ENCODE measurements around the gene RASL11A.
"Not testable (repeated sequence)": the region's sequence is repeated elsewhere in the genome, so short reads cannot be mapped to it uniquely, and the experiment has no call there.

The RASL11A gene

GRCh38 chr13:27302643-27303262, 32.1 kb downstream of the RASL11A start:
- peak; percentile 25 for DNase-seq

GRCh38 chr13:27304099-27304498, 33.5 kb downstream of the RASL11A start:
- DNase-seq: no peak

- no peak for DNase-seq
These were observed 34.0 kb downstream of the RASL11A start for GRCh38 chr13:27304611-27305010.

- no peak for DNase-seq
These were observed 35.7 kb downstream of the RASL11A start for GRCh38 chr13:27306364-27306763.

- DNase-seq: no peak
These were observed 38.3 kb downstream of the RASL11A start for GRCh38 chr13:27308941-27309340.

GRCh38 chr13:27309401-27309958, 38.9 kb downstream of the RASL11A start:
- DNase-seq: no peak

GRCh38 chr13:27309967-27310598, 39.5 kb downstream of the RASL11A start:
- no peak for DNase-seq

- DNase-seq: peak; percentile 8
These were observed 40.3 kb downstream of the RASL11A start for GRCh38 chr13:27310946-27311345.

- no peak for DNase-seq
These were observed 41.0 kb downstream of the RASL11A start for GRCh38 chr13:27311518-27312210.

- no peak for DNase-seq
These were observed 43.1 kb downstream of the RASL11A start for GRCh38 chr13:27313770-27314169.

- no peak for DNase-seq
These were observed 48.8 kb downstream of the RASL11A start for GRCh38 chr13:27319404-27319803.

GRCh38 chr13:27321468-27322431, 51.1 kb downstream of the RASL11A start:
- DNase-seq: peak; percentile 20

GRCh38 chr13:27322443-27322842, 51.8 kb downstream of the RASL11A start:
- DNase-seq: not testable (repeated sequence)
